ENCODE data around the gene QDPR.
"Not testable (repeated sequence)": the region's sequence is repeated elsewhere in the genome, so short reads cannot be mapped to it uniquely, and the experiment has no call there.

QDPR gene

GRCh38 chr4:17489721-17490120 is 22.2 kb downstream of the QDPR start:
- no peak for DNase-seq

- DNase-seq, result no peak
Measured at GRCh38 chr4:17489123-17489522, 22.8 kb downstream of the QDPR start.

GRCh38 chr4:17482716-17483115 is 29.2 kb downstream of the QDPR start:
- no peak for DNase-seq

GRCh38 chr4:17480955-17481354 is 30.9 kb downstream of the QDPR start:
- no peak for DNase-seq

- DNase-seq, result no peak
Measured at GRCh38 chr4:17480210-17480927, 31.5 kb downstream of the QDPR start.

GRCh38 chr4:17477774-17478472 is 34.0 kb downstream of the QDPR start:
- DNase-seq, result no peak

GRCh38 chr4:17476853-17477252 is 35.0 kb downstream of the QDPR start:
- DNase-seq, result no peak

GRCh38 chr4:17475481-17475880 is 36.4 kb downstream of the QDPR start:
- DNase-seq, result no peak

- DNase-seq, result no peak
Measured at GRCh38 chr4:17469931-17470674, 41.8 kb downstream of the QDPR start.

GRCh38 chr4:17468619-17469221 is 43.2 kb downstream of the QDPR start:
- no peak for DNase-seq

- no peak for DNase-seq
Measured at GRCh38 chr4:17463606-17464005, 48.3 kb downstream of the QDPR start.

GRCh38 chr4:17450269-17450804 is 61.6 kb downstream of the QDPR start:
- no peak for DNase-seq

- DNase-seq, result no peak
Measured at GRCh38 chr4:17448689-17449088, 63.2 kb downstream of the QDPR start.

GRCh38 chr4:17447675-17448298 is 64.1 kb downstream of the QDPR start:
- peak; percentile 3 for DNase-seq

- DNase-seq, result no peak
Measured at GRCh38 chr4:17447056-17447455, 64.8 kb downstream of the QDPR start.

GRCh38 chr4:17442477-17442876 is 69.4 kb downstream of the QDPR start:
- not testable (repeated sequence) for DNase-seq

- no peak for DNase-seq
Measured at GRCh38 chr4:17437396-17437795, 74.5 kb downstream of the QDPR start.

GRCh38 chr4:17436750-17437090 is 75.2 kb downstream of the QDPR start:
- no peak for DNase-seq
